Stimulated activated CD4-positive, alpha-beta T cell treated with anti-CD3 and anti-CD28 coated beads, Interleukin-1b, Interleukin-23, amount 100 ng/mL, for 24 hours (primary cell): Measurements from ENCODE around the gene NYAP1.
"Not testable (repeated sequence)": the region's sequence is repeated elsewhere in the genome, so short reads cannot be mapped to it uniquely, and the experiment has no call there.

ENCODE experiments used
- DNase-seq, 4 experiments: peaks; one replicate each; pipeline ENCODE4 v3.0.0-alpha.2; 2020; ENCODE audit warnings: low read depth in 4 of 4, low spot score in 1 of 4

NYAP1 gene

DNA sequence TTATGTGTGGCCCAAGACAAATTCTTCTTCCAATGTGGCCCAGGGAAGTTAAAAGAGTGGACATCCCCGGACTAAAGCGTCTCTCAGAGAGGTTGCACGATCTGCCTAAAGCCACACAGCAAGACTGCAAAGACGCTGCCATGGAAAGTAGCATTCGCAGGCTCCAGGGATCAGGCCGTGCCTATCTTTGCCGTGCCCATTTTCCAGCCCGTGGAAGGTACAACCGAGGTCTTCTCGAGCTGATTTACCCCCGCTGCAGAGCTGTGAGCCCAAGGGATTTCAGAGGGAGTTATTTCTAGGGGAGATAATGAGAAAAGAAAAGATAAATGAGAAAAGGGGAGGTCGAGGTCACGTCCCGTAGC, 1.0 kb upstream of the NYAP1 start:
- no peak for DNase-seq

DNA sequence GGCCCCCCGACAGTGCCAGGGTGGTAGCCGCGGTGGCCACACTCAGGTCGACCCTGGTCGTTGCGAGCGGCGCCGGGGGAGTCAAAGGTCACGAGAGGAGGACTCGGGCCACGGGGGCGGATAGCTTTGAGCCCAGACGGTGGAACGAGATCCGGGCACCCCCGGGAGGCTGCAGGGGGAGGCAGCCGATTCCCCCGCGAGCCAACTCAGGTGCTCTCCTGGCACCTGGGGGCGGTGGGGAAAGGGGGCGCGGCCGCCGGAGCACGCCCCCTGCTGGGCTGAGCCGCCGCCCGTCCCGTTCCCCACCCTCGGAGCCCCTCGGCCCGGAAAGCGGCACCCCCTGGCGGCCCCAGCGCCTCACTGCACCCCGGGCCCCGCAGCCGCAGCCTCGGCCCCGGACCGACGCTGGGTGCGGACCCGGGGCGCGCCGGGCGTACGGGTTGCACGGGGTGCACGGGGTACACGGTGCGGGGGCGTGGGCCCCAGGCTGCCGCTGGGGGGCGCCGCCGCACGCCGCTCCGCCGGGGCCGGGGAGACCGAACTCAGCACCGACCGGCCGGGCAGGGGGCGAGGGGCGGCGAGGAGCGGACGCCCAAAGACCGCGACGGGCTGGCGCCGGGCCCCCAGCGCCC, 521 bp upstream of the NYAP1 start:
- DNase-seq = peak; percentile 58 to 75 (median 72)

DNA sequence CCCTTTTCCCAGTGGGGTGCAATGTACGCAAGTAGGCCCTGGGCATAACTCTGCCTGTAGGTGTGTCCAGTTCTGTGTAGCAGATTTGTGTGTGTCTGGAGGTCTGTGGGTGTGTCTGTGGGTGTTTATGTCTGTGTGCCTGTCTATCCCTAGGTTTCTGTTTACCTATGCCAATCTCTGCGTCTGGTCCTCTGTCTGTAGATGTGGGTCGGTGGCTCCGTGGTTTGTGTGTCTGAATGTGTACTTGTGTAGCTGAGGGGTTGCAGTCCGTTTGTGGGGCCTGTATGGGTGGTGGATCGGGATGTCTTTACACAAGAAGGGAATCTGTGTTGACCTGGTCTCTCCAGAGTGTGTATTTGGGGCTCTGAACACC, 932 bp downstream of the NYAP1 start:
- DNase-seq = no peak

DNA sequence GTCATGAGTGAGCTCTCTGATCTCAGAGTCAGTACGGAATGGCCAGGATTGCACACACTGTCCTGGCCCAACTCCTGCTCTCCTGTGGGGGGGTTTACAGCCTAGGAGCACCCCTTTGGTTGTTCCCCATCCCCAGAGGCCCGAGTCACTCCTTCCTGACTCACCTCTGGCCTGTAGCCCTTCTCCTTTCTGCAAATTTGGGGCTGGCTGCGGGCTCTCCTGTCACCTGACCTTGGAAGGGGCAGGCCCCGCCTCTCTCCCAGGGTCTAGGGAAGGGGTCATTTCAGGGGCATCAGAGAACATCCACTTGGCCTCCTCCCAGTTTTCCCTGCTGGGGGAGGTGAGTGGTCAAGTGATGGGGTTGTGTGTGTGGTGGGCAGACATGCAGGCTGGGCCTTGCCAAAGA, 1.7 kb downstream of the NYAP1 start:
- DNase-seq = no peak

GRCh38 chr7:100486111-100486636, 2.4 kb downstream of the NYAP1 start:
- DNase-seq = no peak

GRCh38 chr7:100486753-100487446, 3.2 kb downstream of the NYAP1 start:
- no peak for DNase-seq

GRCh38 chr7:100488333-100489095, 4.8 kb downstream of the NYAP1 start:
- no peak for DNase-seq

- DNase-seq = no peak
Measured at GRCh38 chr7:100489121-100489520, 5.4 kb downstream of the NYAP1 start.

DNA sequence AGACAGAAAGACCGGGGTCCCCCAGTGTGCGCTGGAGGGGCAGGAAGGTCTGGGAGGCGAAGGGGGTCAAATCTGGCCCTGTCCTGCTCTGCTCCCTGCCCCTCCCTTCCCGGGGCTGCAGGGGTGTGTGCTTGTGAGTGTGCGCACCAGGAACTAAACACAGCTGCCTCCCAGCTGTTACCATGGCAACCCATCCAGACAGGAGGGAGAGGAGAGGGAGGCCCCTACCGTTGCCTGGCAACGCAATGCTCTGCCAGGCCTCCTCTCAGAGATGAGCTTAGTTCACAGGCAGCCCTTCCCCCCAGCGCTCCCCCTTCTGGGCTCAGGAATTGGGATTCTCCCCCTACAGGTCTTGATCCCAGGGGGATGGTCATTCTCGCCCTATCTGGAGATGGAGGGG, 6.1 kb downstream of the NYAP1 start:
- no peak for DNase-seq

- DNase-seq = no peak
Measured at GRCh38 chr7:100490483-100491191, 6.9 kb downstream of the NYAP1 start.

- DNase-seq = no peak
Measured at GRCh38 chr7:100491192-100491578, 7.5 kb downstream of the NYAP1 start.

- DNase-seq = no peak
Measured at GRCh38 chr7:100492738-100493475, 9.2 kb downstream of the NYAP1 start.

DNA sequence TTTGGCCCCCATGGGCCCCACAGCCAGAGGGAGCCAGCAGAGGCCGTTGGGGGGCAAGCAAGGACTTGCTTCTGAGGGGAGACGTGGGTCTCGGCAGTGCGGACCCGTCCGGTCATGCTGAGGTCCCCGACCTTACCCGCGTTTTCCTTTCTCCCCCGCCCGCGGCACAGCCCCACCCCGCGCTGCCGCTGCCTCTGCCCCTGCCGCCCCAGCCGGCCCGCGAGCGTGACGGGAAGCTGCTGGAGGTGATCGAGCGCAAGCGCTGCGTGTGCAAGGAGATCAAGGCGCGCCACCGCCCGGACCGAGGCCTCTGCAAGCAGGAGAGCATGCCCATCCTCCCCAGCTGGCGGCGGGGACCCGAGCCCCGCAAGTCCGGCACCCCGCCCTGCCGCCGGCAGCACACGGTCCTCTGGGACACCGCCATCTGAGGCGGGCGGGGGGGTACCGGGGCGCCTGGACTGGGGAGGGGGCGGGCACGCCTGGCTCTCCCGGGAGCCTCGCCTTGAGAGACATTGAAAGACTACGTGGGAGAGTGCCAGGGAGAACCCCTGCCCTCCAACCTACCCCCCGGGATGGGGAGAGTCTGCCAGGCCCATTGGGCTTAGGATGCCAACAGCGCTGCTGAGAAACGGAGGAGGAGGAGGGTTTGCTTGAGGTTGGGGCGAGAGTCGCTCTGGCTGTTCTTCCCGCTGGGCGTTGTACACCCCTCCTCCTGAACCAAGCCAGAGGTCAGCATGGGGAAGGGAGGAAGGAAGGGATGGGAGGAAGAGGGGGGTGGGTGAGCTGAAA, 9.9 kb downstream of the NYAP1 start:
- peak in 1 of 4 experiments; percentile 54 for DNase-seq

GRCh38 chr7:100496509-100496908, 12.8 kb downstream of the NYAP1 start:
- no peak for DNase-seq

- not testable (repeated sequence) for DNase-seq
Measured at GRCh38 chr7:100500743-100501142, 17.0 kb downstream of the NYAP1 start.

DNA sequence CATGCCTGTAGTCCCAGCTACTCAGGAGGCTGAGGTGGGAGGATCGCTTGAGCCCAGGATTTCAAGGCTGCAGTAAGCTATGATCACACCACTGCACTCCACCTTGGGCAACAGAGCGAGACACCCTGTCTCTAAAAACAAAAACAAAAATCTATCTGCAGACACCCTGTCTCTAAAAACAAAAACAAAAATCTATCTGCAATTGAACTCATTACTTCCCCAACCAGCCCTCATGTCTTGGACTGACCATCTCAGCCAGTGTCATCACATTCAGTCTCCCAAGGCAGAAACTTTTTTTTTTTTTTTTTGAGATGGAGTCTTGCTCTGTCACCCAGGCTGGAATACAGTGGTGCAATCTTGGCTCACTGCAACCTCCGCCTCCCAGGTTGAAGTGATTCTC, 20.3 kb downstream of the NYAP1 start:
- DNase-seq = not testable (repeated sequence)

DNA sequence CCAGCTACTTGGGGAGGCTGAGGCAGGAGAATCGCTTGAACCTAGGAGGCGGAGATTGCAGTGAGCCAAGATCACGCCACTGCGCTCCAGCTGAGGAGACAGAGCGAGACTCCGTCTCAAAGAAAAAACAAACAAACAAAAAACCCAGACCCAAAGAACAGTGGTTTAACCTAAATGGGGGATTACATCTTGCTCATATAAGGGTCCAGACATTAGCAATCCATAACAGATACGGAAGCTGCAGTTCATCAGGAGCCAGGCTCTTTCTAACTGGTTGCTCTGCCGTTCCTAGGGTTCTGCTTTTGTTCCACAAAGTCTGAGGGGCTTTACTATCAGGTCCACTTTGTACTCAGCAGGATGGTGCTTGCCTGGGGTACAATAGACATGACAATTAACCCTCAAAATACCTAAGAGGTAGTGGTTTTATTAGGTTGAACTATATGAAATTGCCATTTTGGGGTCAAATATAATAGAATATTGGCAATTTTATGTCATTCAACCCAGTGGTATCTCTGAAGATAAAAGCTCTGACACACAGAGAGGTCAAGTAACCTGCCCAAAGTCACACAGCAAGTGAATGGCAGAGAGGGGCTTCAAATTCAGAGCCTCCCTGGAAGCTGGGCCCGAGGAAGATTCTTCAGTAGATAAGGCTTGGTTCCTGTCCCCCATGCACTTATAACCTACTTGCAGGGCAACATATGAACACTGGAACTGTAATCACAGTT, 21.3 kb downstream of the NYAP1 start:
- no peak for DNase-seq

DNA sequence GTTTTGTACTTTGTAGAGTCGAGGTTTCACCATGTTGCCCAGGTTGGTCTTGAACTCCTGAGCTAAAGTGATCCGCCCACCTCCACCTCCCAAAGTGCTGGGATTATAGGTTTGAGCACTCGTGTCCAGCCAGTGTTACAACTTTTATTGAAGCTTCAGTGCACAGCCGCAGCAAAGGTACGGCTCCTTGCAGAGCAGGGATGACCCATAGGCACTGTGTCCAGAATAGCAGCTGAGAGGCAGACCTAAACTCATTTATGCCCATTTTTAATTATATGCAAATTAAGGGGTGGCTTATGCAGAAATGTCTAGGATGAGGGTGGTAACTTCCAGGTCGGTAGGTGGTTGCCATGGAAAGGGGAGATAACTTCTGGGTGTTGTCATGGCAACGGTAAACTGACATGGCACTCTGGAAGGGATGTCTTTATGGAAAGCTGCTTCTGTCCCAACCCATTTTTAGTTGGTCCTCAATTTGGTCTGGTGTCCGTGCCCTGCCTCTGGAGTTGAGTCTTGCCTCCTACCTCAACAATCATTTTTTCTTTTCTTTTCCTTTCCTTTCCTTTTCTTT, 22.7 kb downstream of the NYAP1 start:
- DNase-seq = no peak

DNA sequence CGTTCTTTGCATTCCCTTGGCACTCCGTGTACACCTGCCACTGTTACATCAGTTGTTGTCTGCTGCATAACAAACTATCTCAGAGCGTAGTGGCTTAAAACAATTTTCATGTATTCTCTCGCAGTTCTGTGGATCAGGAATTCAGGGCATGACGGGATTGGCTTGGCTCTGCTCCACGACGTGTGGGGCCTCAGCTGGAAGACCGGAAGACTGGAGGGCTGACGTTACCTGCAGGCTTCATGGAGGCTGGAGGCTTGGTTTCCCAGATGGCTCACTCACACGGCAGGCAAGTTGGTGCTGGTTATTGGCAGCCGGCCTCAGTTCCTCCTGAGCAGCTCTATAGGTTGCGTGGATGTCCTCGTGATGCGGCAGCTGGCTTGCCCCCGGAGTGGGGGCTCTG, 25.5 kb downstream of the NYAP1 start:
- no peak for DNase-seq
